HG03095 (cell line): ENCODE data around the gene ZAR1L.

Experiments
- ATAC-seq: cut with Tn5 transposase; IDR thresholded peaks from one replicate; pipeline ENCODE4 v1.9.1; 2021; ENCODE audit warnings: moderate library complexity; ENCODE audit not compliant: unreplicated experiment

ZAR1L gene

DNA sequence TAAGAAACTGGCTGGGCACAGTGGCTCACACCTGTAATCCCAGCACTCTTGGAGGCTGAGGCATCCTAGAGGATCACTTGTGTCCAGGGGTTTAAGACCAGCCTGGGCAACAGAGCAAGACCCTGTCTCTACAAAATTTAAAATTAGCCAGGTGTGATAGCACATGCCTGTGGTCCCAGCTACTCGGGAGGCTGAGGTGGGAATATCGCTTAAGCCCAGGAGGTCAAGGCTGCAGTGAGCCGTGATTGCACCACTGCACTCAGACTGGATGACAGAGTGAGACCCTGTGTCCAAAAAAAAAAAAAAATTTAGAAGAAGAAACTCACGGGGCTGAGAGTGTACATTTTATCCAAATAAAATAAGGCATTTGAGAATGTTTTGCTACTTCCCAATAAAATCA, 58.9 kb downstream of the ZAR1L start:
- no peak for ATAC-seq

DNA sequence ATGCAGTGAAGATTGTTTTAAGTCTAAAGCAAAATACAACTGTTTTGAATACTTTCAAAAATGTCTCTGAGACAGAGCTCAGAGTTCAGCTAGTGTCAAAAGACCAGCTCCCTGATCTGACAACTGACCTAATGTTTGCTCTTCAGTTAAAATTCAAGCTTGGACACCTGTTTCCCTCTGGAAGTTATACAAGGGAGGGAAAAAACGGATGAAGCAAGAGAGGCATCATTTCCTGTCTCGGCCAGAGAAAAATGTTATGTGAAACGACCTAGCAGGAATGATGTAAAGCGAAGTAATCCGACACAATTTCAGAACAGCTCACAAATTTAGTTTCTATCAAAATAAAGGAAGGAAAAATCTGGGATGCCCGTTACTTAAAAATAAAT, 59.4 kb downstream of the ZAR1L start:
- no peak for ATAC-seq

DNA sequence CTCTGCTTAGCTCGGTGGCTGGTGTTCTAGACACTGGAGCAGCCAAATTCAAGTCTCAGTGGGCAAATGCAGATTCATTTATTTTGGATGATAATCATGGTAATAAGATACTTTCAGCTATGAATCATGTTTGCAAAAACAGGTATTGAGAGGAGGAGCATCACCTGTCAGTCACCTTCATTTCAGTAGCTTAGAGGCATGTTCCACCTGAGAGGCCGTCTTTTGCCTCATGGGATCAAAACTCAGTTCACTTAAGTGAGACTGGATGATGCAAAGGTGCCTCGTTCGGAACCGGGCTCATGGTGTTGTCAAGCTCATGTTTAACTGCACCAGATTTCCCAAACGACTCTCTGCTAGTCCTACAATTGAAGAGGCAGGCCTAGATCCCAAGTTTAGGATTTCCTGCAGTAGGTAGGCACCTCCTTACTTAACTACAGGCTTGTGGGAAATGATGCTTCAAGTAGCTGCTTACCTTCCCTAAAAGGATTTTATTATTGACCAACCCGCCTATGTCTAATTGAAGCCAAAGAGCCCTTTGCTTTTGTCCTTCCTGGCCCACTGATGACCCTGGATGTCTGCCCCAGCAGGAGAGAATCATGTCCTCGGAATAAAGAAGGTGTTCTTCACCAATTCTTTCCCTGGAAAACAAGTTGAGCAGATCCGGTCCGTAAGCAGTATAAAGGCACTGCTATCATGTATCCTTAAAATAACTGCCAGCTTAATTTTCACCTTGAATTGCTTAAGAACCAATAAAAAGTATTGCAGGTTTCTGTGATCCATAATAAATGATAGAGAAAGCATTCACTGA, 60.0 kb downstream of the ZAR1L start:
- ATAC-seq = no peak

DNA sequence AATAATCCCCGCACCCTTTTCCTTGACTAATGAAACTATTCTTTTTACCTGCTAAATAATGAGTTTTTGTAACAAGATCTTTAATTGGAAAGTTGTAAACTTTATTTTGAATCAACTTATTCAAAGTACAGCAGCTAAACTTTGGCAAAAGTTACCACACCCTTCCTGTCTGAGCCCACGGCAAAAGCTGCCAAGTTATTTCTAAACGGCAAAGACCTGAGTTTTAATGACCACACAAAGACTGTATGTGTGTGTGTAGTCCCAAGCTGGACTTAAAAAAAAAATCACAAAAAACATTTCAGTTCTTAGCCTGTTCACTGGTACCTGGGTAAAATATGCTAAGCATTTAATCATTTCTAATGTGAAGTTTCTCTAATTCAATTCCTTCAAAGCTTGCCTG, 60.7 kb downstream of the ZAR1L start:
- no peak for ATAC-seq

DNA sequence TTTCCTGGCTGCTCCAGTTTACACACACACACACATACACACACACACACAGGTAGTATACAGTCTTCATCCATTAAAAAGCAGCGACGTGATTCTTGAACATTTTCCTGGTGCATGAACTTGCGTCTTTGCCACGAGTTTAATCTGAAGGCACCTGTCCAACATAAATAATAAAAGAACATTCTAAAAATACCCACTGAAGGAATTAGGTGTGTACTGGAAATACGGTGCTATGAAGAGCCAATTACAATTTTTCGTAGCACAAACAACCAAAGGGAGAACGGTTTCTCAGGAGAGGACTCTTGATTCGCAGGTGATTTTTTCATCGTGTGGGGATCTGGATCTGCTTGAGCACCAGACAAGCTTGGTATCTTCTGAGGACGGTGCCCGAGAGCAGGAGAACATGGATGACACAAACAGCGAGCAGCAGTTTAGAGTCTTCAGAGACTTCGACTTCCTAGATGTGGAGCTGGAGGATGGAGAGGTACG, 61.2 kb downstream of the ZAR1L start:
- no peak for ATAC-seq
